ENCODE measurements around the gene WDR41. TPM values are rescaled to one million over a fixed set of nuclear protein-coding genes. Genes with fewer than 3 reads are reported as not detected.

The WDR41 gene
- total and polyA plus RNA-seq, 9 of the 15 experiments (the other 6 are each of a cell fraction or from before 2014, with no cell fraction given): 33.6 to 67.2 (median 55.5) TPM

- Histone ChIP-seq H3K4me2 (ENCODE audit: insufficient read depth, low read length) (no peak overlapping the region), H4K20me1 (replicated peaks; ENCODE audit: control insufficient read depth, insufficient read depth, low read length) (no peaks in the 10 kb centered on the region), H3K4me1 (replicated peaks in 1 of 2; ENCODE audit: control insufficient read depth in 2 of 2, insufficient read depth in 2 of 2, low read length in 2 of 2) (no peaks in the 10 kb centered on the region), H3K4me3 (no peak overlapping the region), H3K9me3 (replicated peaks; ENCODE audit: control insufficient read depth, insufficient read depth, low read depth, low read length) (no peaks in the 10 kb centered on the region), H3K9me1 (ENCODE audit: control insufficient read depth, insufficient read depth, low read length) (no peaks in the 10 kb centered on the region), H3K9ac (ENCODE audit: insufficient read depth in 1 of 2, low read depth in 2 of 2, low read length in 2 of 2) (no peak overlapping the region), H3K27me3 (ENCODE audit: control insufficient read depth in 2 of 2, insufficient read depth in 2 of 2, low read length in 2 of 2) (peaks cover 9% of the 10 kb centered on the region in 2 experiments; a peak in 3 of 5 replicates), H3K79me2 (ENCODE audit: control insufficient read depth, insufficient read depth, low read length) (no peaks in the 10 kb centered on the region), H3K27ac (ENCODE audit: extremely low read depth, low read depth, low read length) (no peak overlapping the region), H2AFZ (ENCODE audit: low read depth, low read length) (no peak overlapping the region), H3K36me3 (ENCODE audit: control insufficient read depth, insufficient read depth, low read length) (no peaks in the 10 kb centered on the region)
- no TSS peak for BruUV-seq (replicated peaks)
- peak; percentile 49; the same call in 1 of the 3 replicates for ATAC-seq
- peak; percentile 48 for FAIRE-seq
- DNase-seq (ENCODE audit: extremely low read depth in 1 of 4, low spot score in 3 of 4): peak in 2 of 4 experiments; percentile 9 to 28
- 3% methylated on average over 2 of the region's 2 CpGs for WGBS (ENCODE audit: insufficient coverage, low coverage, missing lambda C conversion rate)
- ChIA-PET CTCF (ENCODE audit: low intra/inter-chr PET ratio) (interaction anchor here (1.1 kb wide), 1 partner anchor 490 kb away, joined by 4 read pairs; no protein-coding TSS in a partner anchor), POLR2A (no interaction called here)
- intact Hi-C loops (cut with micrococcal nuclease): no loop called here
- peak; percentile 23; the same call in 1 of the 2 replicates for TF ChIP-seq REST (IDR thresholded peaks at IDR 0.05; ENCODE audit: borderline replicate concordance)
- TF ChIP-seq REST (CRISPR knock-in tag; IDR thresholded peaks at IDR 0.05; ENCODE audit: low read depth): no peak
- TF ChIP-seq, protein P1, sequence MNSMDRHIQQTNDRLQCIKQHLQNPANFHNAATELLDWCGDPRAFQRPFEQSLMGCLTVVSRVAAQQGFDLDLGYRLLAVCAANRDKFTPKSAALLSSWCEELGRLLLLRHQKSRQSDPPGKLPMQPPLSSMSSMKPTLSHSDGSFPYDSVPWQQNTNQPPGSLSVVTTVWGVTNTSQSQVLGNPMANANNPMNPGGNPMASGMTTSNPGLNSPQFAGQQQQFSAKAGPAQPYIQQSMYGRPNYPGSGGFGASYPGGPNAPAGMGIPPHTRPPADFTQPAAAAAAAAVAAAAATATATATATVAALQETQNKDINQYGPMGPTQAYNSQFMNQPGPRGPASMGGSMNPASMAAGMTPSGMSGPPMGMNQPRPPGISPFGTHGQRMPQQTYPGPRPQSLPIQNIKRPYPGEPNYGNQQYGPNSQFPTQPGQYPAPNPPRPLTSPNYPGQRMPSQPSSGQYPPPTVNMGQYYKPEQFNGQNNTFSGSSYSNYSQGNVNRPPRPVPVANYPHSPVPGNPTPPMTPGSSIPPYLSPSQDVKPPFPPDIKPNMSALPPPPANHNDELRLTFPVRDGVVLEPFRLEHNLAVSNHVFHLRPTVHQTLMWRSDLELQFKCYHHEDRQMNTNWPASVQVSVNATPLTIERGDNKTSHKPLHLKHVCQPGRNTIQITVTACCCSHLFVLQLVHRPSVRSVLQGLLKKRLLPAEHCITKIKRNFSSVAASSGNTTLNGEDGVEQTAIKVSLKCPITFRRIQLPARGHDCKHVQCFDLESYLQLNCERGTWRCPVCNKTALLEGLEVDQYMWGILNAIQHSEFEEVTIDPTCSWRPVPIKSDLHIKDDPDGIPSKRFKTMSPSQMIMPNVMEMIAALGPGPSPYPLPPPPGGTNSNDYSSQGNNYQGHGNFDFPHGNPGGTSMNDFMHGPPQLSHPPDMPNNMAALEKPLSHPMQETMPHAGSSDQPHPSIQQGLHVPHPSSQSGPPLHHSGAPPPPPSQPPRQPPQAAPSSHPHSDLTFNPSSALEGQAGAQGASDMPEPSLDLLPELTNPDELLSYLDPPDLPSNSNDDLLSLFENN (IDR thresholded peaks at IDR 0.05; ENCODE audit: low read depth in 2 of 2, low read length in 2 of 2): no peak
- peak; percentile 30; the same call in 1 of the 2 replicates for TF ChIP-seq SMC3 (conservative IDR thresholded peaks at IDR 0.05; ENCODE audit: insufficient read depth, low read depth, low read length)
- peak; percentile 53 to 70 for TF ChIP-seq RAD21 (CRISPR knock-in tag; conservative IDR thresholded peaks at IDR 0.05 in 1 of 2, IDR thresholded peaks at IDR 0.05 in 1 of 2)
- TF ChIP-seq, protein P2, sequence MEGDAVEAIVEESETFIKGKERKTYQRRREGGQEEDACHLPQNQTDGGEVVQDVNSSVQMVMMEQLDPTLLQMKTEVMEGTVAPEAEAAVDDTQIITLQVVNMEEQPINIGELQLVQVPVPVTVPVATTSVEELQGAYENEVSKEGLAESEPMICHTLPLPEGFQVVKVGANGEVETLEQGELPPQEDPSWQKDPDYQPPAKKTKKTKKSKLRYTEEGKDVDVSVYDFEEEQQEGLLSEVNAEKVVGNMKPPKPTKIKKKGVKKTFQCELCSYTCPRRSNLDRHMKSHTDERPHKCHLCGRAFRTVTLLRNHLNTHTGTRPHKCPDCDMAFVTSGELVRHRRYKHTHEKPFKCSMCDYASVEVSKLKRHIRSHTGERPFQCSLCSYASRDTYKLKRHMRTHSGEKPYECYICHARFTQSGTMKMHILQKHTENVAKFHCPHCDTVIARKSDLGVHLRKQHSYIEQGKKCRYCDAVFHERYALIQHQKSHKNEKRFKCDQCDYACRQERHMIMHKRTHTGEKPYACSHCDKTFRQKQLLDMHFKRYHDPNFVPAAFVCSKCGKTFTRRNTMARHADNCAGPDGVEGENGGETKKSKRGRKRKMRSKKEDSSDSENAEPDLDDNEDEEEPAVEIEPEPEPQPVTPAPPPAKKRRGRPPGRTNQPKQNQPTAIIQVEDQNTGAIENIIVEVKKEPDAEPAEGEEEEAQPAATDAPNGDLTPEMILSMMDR (IDR thresholded peaks at IDR 0.05 in 2 of 3, conservative IDR thresholded peaks at IDR 0.05 in 1 of 3; ENCODE audit: insufficient read depth in 2 of 3, low read depth in 1 of 3, low read length in 3 of 3): peak; percentile 28 to 58 (median 31); a peak in 3 of 6 replicates
- in situ Hi-C loops (cut with MboI): no loop called here
These were observed 26.2 kb upstream of the WDR41 start for GRCh38 chr5:77518304-77518703.

All from K562 (cell line).